Osteoblast (primary cell): Measurements from ENCODE around the gene CAMTA1. TPM values are rescaled to one million over a fixed set of nuclear protein-coding genes. Genes with fewer than 3 reads are reported as not detected.

Source experiments
- DNase-seq: peaks from one replicate; pipeline ENCODE4 v3.0.0; 2011; ENCODE audit warnings: low spot score, mixed read lengths; ENCODE audit not compliant: insufficient read length; ENCODE audit errors: missing footprints
- H2AFZ ChIP-seq: 2 replicates; pipeline ENCODE4 v1.6.0; 2011; ENCODE audit warnings: mild to moderate bottlenecking, low read length
- H3K27ac ChIP-seq: 2 replicates; pipeline ENCODE4 v1.5.1; 2011; ENCODE audit warnings: mild to moderate bottlenecking, low read depth, low read length, moderate library complexity
- H3K27me3 ChIP-seq: 2 replicates; pipeline ENCODE4 v1.6.0; 2012; ENCODE audit warnings: mild to moderate bottlenecking, control low read depth, inconsistent platforms, low read length, moderate library complexity; ENCODE audit not compliant: insufficient read depth
- H3K36me3 ChIP-seq: 2 replicates; pipeline ENCODE4 v1.5.1; 2011; ENCODE audit warnings: mild to moderate bottlenecking, low read length, control low read depth, moderate library complexity; ENCODE audit not compliant: insufficient read depth
- H3K4me1 ChIP-seq: 2 replicates; pipeline ENCODE4 v1.5.1; 2011; ENCODE audit warnings: mild to moderate bottlenecking, low read length, control low read depth, moderate library complexity; ENCODE audit not compliant: insufficient read depth
- H3K4me2 ChIP-seq: 2 replicates; pipeline ENCODE4 v1.6.0; 2011; ENCODE audit warnings: mild to moderate bottlenecking, low read length; ENCODE audit not compliant: insufficient read depth
- H3K4me3 ChIP-seq: fragments of 200-600 bp; sonication (generic); 3 replicates; pipeline ENCODE4 v1.5.1; 2012; ENCODE audit warnings: mild to moderate bottlenecking, low read length, inconsistent platforms; ENCODE audit not compliant: insufficient read depth
- H3K79me2 ChIP-seq: 2 replicates; pipeline ENCODE4 v1.6.0; 2012; ENCODE audit warnings: mild to moderate bottlenecking, low read length, control low read depth, inconsistent platforms; ENCODE audit not compliant: insufficient read depth
- H3K9me3 ChIP-seq: 2 replicates; pipeline ENCODE4 v1.5.1; 2011; ENCODE audit warnings: low read depth, low read length, control low read depth
- H4K20me1 ChIP-seq: 2 replicates; pipeline ENCODE4 v1.6.0; 2012; ENCODE audit warnings: mild to moderate bottlenecking, low read length, control low read depth; ENCODE audit not compliant: insufficient read depth
- total RNA-seq: library from RNA; depleted of rRNA; stranded (reverse); fragments of >200 nt; gene quantifications from 2 replicates; pipeline ENCODE4 v1.2.3, GENCODE V29; 2012
- TF ChIP-seq, protein P1 (sequence below): IDR thresholded peaks from 2 replicates; pipeline ENCODE4 v1.5.1; 2011; ENCODE audit warnings: mild to moderate bottlenecking, low read depth, low read length, moderate library complexity; ENCODE audit errors: extremely low read depth

The CAMTA1 gene
- total RNA-seq, 1 donor, result 47.4 TPM

DNA sequence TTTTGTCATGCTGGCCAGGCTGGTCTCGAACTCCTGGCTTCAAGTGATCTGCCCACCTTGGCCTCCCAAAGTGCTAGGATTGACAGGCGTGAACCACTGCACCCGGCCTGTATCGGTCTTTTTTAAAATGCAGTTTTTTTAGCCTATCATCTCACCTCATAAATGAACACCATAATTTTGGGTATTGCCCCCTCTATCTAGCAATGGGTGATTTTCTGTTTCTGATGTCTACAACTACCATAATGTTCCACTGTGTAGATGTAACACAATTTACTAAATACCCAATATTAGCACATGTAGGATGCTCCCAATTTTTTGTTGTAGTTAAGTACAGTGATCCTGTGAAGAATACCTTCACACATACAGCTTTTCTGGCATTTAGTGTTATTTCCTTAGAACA is 2.0 kb upstream of the CAMTA1 start:
- Histone ChIP-seq H3K9me3 (no peaks in the 10 kb centered on the region), H2AFZ (peak overlapping the region; percentile 89), H3K4me3 (peak overlapping the region; percentile 85), H3K27me3 (no peaks in the 10 kb centered on the region), H4K20me1 (peaks cover 18% of the 10 kb centered on the region), H3K36me3 (no peaks in the 10 kb centered on the region), H3K79me2 (peaks cover 25% of the 10 kb centered on the region), H3K4me1 (peaks cover 15% of the 10 kb centered on the region), H3K4me2 (peak overlapping the region; percentile 95), H3K27ac (no peak overlapping the region)
- DNase-seq, result peak; percentile 56
- TF ChIP-seq, protein P1, sequence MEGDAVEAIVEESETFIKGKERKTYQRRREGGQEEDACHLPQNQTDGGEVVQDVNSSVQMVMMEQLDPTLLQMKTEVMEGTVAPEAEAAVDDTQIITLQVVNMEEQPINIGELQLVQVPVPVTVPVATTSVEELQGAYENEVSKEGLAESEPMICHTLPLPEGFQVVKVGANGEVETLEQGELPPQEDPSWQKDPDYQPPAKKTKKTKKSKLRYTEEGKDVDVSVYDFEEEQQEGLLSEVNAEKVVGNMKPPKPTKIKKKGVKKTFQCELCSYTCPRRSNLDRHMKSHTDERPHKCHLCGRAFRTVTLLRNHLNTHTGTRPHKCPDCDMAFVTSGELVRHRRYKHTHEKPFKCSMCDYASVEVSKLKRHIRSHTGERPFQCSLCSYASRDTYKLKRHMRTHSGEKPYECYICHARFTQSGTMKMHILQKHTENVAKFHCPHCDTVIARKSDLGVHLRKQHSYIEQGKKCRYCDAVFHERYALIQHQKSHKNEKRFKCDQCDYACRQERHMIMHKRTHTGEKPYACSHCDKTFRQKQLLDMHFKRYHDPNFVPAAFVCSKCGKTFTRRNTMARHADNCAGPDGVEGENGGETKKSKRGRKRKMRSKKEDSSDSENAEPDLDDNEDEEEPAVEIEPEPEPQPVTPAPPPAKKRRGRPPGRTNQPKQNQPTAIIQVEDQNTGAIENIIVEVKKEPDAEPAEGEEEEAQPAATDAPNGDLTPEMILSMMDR, result no peak

DNA sequence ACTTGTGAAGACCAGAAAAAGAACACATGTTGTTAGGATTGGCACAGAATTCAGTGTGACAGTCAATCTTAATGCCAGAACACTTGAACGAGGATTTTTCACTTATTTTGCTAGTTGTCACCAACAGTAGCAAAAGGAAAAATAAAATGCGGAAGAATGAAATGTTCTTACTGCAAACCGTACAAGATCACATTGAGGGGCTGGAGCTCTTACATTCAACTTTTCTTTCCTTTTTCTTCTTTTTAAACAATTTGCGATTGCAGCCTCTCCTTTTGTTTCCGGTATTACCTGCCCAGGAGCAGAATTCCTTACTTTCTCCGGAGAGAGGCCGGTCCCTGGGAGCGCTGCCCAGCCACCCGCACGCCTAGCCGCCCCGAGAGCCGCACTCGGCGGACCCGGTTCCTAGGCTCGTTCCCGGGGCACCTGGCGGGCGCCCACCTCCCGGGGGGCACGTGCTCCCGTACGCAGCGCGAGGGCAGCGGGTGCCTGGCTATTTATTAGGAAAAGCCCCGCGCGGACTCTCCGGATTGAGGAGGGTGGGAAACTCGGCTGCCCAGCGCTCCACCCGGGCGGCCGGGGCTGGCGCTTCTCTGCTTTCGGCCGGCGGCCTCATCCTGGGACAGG is 1.2 kb upstream of the CAMTA1 start:
- no peak for DNase-seq

GRCh38 chr1:6784560-6785317 is 515 bp upstream of the CAMTA1 start:
- peak overlapping the region; percentile 89 for H2AFZ ChIP-seq
- peaks cover 39% of the 10 kb centered on the region for H3K79me2 ChIP-seq
- no peaks in the 10 kb centered on the region for H3K9me3 ChIP-seq
- peak overlapping the region; percentile 85 for H3K4me3 ChIP-seq
- peaks cover 22% of the 10 kb centered on the region for H4K20me1 ChIP-seq
- peak overlapping the region; percentile 85 for H3K27ac ChIP-seq
- peaks cover 15% of the 10 kb centered on the region for H3K4me1 ChIP-seq
- H3K36me3 ChIP-seq, result no peaks in the 10 kb centered on the region
- H3K27me3 ChIP-seq, result no peaks in the 10 kb centered on the region
- peak overlapping the region; percentile 95 for H3K4me2 ChIP-seq
- peak; percentile 100 for DNase-seq
- TF ChIP-seq, protein P1, result no peak

More for the DNA sequence above, 1.2 kb upstream of the CAMTA1 start:
- TF ChIP-seq, protein P1, result no peak
- H3K4me2 ChIP-seq, result peak overlapping the region; percentile 95
- peaks cover 22% of the 10 kb centered on the region for H4K20me1 ChIP-seq
- H3K4me1 ChIP-seq, result peaks cover 15% of the 10 kb centered on the region
- H3K27ac ChIP-seq, result peak overlapping the region; percentile 85
- no peaks in the 10 kb centered on the region for H3K36me3 ChIP-seq
- no peaks in the 10 kb centered on the region for H3K27me3 ChIP-seq
- no peaks in the 10 kb centered on the region for H3K9me3 ChIP-seq
- peak overlapping the region; percentile 85 for H3K4me3 ChIP-seq
- H2AFZ ChIP-seq, result peak overlapping the region; percentile 89
- peaks cover 33% of the 10 kb centered on the region for H3K79me2 ChIP-seq
